HG03135 (cell line): Measurements from ENCODE around the gene SLC35E2B.
A peak's percentile ranks its signal among the peaks of the same experiment; 100 is the strongest.
"Not testable (repeated sequence)": the region's sequence is repeated elsewhere in the genome, so short reads cannot be mapped to it uniquely, and the experiment has no call there.

Experiments used
- ATAC-seq: cut with Tn5 transposase; IDR thresholded peaks from one replicate; pipeline ENCODE4 v1.9.1; 2021; ENCODE audit warnings: mild to moderate bottlenecking, moderate library complexity; ENCODE audit not compliant: unreplicated experiment

Gene SLC35E2B

DNA sequence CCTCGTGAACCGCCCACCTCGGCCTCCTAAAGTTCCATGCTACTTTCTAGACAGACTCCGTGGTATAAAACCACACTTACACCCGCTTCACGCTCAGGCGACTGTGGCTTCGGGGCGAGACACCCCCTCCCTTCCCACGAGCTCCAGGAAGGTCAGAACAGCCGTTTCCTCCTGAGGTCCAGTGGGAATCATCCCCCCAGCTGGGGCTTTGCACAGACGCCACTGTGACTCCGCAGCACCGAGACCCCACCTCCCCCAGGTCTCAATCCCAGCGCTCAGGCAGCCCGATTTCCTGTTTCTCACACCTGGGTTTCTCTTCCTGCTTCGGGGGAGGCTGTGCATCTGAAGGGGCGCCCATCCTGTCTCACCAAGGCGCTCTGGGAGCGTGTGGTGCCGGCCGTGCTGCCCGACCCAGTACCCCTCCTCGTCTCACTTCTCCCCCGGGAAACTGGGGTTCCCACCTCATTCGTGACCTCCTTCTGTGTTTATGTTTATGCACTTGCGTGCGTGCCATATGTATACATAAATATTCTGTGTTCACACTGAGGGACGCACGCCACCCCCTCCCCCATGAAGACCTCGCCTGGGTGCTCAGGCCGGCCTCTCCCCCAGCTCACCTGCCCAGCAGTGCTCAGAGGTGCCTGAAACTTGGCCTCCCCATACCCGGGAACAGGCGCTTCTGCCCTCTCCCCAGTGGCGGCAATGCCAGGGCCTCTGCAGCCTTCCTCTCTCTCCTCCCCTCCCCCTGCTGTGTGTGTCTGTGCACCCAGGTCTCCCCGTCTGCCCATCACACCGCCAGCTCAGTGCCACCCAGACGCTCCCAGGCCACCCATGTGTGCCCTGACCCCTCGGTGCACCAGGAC, 14.6 kb downstream of the SLC35E2B start:
- ATAC-seq = peak; percentile 68

DNA sequence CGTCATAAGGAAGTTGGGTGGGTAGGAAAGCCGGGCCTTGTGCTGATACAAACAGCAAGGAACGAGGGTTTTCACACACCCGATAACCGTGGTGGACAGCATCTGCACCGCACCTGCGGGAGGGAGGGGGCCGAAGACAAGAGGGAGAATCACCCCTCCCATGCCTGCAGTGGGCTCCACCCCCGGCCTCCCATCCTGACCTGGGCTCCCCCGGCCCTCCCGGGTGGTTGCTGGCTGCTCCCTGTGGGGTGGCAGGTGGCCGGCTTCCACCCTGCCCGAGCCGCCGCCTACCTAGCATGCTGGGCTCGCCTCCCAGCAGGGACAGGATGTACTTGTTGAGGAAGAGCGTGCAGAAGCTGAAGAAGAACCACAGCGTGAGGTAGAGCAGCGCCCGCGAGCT, 16.5 kb downstream of the SLC35E2B start:
- not testable (repeated sequence) for ATAC-seq

DNA sequence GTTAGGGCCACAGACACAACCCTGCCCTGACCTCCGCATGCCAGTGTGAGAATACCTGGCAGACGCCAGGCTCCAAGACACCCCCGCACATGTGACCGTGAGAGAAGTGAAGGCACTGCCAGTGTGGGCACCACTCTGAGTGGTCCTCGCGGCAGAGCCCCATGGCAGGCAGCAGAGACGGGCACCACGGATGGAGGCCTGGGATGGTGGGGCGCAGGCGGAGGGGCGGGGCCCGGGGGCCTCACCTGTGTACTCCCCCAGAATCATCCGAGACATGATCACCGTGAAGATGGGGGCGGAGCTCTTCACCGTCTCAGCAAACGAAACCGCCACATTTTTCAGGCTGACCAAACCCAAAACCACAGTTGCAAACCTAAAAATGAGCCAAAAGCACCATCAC, 17.4 kb downstream of the SLC35E2B start:
- not testable (repeated sequence) for ATAC-seq

DNA sequence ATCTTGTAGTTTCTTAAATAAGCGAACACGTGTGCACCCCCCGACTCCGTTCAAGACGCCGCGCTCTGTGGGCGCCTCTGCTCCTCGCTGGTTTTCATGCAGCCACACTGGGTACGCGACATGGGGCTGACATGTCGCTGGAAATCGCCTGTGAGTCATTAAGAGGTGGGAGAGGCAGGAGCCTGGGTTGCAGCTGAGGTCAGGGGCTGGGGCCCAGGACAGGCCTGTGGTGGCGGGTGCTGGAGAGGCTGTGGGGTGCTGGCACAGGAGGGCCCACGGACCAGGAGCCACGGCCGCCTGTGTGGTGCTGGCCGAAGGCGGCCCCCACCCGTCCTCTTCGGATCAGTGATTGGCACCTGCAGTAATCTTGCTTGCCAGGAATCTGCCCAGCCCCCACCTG, 17.8 kb downstream of the SLC35E2B start:
- ATAC-seq = not testable (repeated sequence)

DNA sequence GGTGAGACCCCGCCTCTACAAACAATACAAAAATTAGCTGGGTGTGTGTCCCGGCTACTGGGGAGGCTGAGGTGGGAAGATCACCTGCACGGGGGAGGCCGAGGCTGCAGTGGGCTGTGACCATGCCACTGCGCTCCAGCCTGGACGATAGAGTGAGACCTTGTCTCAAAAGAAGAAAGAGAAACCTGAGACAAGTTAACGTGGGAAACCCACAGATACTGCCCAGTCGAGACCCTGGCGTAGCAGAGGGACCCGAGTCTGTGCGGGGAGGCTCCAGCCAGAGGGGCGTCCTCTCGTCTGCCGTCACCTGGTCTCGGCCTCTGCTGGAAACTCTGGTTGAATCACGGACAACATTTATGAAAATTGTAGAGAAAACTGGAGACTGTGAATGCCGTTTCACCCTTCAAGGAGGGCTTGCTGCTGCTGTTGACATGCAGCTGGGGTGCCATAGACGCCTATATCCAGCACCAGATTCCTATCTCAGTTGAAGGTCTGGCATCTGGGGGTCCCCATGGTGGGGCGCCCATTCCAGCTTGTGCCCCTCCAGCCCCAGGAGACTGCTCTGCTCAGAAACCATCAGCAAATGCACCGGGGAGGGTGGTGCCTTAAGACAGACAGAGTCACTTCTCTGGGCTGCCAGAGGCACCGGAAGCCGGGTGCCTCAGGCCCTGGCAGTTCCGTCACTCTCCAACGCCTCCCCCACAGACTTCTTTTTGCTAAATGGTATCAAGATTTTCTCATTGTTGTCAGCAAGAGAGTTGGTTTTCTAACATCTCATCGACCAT, 20.2 kb downstream of the SLC35E2B start:
- no peak for ATAC-seq

DNA sequence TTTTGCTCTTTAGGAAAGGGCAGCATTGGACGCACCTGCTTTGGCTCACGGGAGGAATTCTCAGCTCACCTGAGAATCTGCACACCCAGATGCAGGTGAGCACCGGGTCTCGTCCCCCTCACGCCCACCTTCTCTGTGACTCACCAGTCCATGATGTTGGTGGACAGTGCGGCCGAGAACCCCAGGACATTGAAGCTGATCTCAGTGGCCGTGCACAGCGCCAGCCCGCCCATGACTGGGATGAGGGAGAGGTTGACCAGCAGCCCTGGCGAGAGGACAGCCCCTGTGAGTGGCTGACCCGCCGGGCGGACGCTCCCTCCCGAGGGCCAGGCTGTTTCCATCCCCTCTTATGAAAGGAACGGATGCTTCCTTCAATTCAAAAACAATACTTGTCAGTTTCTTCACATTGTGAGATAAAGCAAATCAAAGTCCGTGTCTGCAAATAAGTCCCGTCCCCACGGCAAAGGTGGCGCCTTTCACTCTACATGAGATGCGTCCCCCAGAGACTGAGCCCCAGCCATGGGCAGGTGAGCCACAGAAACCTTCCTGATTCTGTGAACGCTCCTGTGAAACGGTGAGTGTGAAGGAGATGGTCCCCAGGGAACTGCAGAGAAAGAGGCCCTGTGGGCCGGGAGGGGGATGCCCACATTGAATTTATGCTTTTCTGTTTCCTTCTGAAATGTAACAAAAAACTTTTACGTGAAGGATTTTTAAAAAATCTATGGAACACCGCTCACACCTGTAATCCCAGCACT, 21.1 kb downstream of the SLC35E2B start:
- ATAC-seq = no peak

DNA sequence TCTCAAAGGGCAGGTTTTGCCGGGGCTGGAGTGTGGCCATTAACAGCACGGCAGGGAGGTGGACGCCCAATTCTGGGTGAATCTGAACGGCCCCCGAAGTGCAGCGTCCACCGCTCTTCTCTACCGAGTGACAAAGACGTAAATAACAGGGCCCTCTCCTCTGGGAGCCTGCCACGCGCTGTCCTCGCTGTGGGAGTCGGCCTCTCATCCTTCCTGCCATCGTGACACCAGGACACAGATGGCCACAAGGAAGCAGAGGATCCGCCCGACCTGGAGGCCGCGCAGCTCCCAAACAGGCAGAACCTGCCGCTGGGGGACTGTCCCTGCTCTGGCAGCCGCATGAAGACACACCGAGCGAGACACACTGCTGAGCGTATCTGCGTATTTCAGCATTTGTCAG, 21.7 kb downstream of the SLC35E2B start:
- ATAC-seq = no peak

DNA sequence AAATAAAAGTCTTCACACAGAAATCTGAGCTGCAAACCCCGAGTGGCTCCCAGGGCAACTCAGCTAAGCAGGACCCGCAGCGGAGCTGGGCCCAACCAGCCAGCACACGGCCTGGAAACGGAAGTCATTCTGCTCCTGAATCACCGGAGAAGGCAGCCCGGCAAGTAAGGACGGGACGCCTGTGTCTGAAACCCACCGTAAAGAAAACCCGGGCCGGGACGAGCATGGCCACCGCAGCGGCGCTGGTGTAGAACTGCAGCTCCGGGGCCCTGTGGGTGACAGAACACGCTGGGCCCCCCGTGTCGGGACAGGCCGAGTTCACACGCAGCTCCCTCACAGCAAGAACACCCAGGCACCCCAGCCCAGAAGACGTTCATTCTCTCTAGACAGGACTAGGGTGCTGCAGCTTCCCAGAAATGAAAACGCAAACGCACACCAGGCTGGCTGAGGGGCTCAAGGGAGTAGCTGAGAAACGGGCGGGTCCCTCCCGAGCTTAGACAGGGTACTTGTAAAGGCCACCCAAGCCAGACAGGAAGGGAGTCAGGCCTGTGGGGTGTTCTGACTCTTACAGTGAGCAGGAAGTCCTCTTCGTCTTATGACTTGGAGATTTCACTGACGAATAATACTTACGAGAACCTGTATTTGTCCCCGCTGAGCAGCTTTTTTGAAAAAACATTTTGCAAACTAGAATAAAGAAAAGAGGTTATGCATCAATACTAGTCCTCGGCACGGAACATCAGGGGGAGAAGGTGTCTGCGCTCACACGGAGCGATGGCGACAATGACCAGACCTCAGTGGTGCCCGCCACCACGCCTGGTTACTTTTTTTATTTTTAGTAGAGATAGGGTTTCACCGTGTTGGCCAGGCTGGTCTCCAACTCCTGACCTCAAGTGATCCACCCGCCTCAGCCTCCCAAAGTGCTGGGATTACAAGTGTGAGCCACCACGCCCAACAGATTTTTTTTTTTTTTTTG, 22.8 kb downstream of the SLC35E2B start:
- ATAC-seq = no peak

DNA sequence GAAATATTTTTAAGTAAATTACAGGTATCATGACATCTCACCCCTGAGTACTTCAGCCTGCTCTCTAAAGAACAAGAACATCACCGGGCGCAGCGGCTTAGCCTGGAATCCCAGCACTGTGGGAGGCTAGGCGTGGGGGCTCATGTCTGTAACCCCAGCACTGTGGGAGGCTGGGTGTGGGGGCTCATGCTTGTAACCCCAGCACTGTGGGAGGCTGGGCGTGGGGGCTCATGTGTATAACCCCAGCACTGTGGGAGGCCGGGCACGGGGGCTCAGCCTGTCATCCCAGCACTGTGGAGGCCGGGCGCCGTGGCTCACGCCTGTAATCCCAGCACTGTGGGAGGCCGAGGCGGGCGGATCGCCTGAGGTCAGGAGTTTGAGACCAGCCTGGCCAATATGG, 26.1 kb downstream of the SLC35E2B start:
- ATAC-seq = no peak

DNA sequence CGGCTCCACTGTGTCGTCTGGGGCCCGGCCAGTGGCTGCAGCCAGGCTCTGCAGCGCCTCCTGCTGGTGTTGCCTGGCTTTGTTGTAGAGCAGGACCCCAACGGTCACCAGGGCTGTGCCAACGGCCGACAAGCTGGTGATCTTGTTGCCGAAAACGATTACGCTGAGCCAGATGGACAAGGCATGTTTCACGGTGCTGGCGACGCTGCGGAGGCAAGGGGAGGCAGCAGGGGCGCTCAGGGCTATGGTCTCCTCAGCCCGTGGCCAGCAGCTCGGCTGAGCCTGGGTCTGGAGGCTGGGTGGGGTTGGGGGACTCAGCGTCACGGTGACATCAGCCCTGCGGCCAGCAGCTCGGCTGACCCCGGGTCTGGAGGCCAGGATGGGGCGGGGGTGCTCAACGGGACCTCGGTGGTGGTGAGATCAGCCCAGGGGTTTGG, 26.8 kb downstream of the SLC35E2B start:
- ATAC-seq = no peak

DNA sequence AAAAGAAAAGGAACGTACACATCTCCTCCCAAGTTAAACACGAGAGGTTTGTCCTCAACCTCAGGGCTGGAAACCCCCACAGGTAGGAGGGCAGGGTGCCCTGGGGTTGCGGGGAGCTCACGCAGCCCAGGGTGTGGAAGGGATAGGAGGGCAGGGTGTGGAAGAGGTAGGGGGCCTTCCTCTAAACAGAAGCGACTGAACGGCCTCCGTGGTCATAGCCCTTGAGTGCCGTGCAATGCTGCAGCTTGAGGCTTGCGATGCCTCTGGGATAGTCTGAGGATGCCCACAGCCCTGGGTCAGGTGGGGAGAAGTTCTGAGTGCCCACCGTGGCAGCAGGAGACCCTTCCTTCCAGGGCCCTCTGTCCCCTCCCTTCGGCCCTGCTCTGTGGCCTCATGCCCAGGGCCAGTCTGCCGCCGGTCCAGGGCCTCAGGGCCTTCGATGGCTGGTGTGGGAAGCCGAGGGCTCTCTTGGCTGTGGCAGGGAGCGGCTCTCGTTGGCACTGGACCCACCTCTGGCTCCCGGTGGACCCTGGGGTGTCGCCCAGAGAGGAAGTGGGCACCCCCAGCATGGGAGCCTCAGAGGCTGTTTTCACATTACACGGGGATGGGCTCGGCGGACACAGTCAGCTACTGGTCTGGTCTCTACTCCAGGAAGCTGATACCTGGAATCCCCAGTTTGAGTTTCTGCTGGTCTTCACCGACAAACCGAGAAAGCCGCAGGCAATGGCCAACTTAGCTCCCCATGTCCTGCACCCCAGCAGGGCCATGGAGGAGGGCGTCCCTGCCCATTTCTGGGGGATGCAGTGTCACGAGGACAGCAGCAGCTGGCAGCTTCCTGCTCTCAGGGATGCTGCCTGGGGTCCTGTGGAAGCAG, 27.4 kb downstream of the SLC35E2B start:
- no peak for ATAC-seq

DNA sequence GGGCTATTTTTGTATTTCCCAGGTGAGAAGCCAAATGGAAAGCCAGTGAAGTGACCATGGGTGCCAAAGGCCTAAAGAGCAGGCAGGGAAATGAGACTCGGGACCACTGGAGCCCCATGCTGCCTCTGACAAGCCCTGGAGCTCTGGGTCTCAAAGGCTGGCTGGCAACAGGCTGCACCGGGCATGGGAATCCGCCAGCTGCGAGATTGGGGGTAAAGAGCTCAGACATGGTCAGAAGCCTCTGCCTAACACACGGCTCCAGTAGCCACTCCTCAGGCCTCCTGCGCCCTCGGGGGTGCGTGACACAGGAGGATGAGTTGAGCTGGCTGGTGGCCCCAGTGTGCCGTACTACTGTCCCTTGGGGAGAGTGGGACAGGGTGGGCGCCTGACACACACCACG, 28.3 kb downstream of the SLC35E2B start:
- ATAC-seq = not testable (repeated sequence)

DNA sequence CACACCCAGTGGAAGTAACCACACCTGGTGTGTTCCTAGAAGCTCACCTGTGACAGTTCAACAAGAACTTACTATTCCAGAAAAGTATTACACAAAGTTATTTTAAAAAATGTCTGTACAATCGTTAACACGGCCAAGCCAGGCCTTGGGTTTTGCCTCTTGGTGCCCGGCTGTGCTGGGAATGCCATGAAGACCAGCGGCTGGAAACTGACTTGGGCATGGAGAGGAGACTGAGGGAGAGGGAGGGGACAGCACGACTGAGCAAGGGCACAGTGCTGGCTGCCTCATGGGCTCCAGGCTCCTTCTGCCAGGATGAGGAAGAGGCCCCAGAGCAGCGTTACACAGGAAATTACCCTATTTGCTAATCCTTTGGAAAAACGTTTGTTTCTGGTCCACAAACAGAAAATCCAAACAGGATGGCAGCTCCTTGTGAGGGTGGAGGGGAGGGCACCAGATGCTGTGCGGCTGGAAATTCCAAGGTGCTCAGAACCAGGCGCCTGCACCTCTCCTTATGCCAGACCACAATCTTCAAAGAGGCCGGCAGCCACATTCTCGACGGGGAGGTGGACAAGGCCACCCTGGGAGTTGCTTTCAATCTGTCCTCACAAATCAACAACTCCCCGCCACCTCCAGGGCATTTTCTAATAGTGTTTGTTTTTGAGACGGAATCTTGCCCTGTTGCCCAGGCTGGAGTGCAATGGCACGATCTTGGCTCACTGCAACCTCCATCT, 29.6 kb downstream of the SLC35E2B start:
- not testable (repeated sequence) for ATAC-seq

DNA sequence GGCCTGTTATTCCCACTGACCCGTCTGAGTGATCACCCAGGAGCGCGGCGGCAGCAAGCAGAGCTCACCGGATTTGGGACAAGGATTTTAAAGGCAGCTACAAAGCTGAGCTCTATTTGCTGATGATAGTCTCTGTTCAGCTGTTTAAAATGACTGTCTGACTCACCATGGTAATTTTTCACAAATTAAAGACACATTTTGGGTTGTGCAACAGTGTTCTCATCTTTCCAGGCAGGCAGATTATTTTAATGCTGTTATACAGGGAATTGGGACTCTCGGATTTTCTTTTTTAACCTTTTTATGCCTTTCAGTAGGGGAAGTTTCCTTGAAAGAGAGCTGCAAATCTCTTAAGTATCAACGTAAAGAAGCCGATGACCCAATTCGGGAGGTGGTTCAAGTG, 30.2 kb downstream of the SLC35E2B start:
- not testable (repeated sequence) for ATAC-seq

DNA sequence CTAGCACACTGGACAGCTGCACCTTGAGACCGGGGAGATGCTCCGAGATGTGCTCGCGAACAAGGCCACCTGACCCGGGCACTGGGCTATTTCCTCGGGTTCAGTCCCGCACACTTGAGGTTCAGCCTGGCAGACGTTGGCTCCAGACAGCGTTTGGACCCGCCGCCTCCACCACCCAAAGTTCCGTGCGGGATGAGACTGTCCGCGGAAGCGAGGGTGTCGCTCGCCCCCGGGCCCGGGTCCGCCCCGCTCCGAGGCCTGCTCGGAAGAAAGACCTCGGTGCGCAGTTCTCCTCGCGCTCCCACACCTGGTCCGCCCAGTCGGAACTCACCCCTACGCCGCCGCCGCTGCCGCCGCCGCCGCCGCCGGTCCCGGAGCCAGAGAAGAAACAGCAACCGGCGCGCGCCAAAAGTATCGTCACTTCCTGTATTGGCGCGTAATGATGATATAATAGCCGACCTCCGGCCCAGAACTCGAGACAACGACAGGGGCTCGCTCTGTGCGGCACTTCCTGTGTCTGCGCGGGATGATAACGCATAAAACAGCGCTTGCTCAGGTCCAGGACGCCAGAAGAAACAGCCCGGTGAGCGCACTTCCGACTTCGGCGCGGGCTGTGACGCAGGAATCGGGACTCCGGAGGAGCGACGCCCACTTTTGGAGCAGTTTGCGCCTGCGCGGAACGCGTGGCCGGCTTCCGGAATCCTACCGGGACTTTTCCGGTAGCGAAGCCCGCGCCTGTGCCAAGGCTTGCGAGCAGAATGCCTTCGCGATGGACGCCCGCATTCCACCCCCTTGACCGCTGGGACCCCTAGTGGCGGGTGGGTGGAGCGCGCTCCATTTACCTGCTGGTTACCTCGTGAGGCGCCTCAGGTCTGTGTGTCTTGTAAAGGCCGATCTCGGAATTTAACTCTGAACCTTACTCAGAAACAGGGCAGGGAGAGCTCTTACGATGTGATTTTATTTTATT, 33.7 kb downstream of the SLC35E2B start, which contains the start of gene CDK11B:
TSS of gene CDK11B (minus strand) at position 422 of the 967 bp plus-strand sequence. CDS start 1,519 bp downstream, outside the sequence.
- peak; percentile 79 for ATAC-seq

DNA sequence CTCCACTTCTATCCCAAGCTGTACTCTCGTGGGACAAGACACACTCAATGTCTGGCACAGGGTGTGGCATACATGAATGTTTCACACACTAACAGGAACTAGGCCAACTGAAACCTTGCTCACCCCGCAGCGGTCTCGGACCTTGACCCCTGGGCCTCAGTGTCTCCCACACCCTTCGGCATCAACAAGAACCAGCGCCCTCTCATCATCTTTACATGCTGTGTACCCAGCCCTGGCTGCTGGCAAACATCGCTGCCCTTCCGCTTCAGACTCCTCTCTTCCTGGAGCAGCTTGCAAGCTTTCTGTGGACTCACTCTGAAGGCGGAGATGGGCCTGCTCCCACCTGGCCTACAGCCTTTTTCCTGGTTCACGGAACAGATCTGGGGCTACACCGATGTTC, 44.3 kb downstream of the SLC35E2B start:
- ATAC-seq = not testable (repeated sequence)
